Heart left ventricle (tissue), 16 donors: ENCODE results near the gene IGSF3. TPM values are rescaled to one million over a fixed set of nuclear protein-coding genes. Genes with fewer than 3 reads are reported as not detected.
"Not testable (repeated sequence)": the region's sequence is repeated elsewhere in the genome, so short reads cannot be mapped to it uniquely, and the experiment has no call there.

Experiments used
- ATAC-seq, 4 donors: fragments of 200-7000 bp; cut with Tn5 transposase; one replicate each; pipeline ENCODE4 v1.9.1; 2020 to 2022; ENCODE audit warnings: moderate library complexity in 4 of 4, mild to moderate bottlenecking in 3 of 4, moderate number of reproducible peaks in 1 of 4
- DNase-seq, 5 donors: peaks; one replicate each; pipeline ENCODE4 v3.0.0-alpha.2; 2020
- H3K27ac ChIP-seq, 12 donors: fragments of 200-600 bp; sonication (generic) in 4 of 12; one replicate each; pipeline versions ENCODE4 v1.5.0 to v1.8.0; 2016 to 2022; ENCODE audit warnings: mild to moderate bottlenecking in 2 of 12
- H3K27me3 ChIP-seq, 9 donors: fragments of 200-600 bp; sonication (generic) in 2 of 9; one replicate each; pipeline versions ENCODE4 v1.5.1 to v1.8.0; 2016 to 2022; ENCODE audit warnings: mild to moderate bottlenecking in 3 of 9
- H3K36me3 ChIP-seq, 9 donors: fragments of 200-600 bp; sonication (generic) in 2 of 9; one replicate each; pipeline versions ENCODE4 v1.5.0 to v1.8.0; 2018 to 2022; ENCODE audit warnings: mild to moderate bottlenecking in 2 of 9
- H3K4me1 ChIP-seq, 12 donors: fragments of 200-600 bp; sonication (generic) in 4 of 12; one replicate each; pipeline versions ENCODE4 v1.5.0 to v1.8.0; 2016 to 2022; ENCODE audit warnings: mild to moderate bottlenecking in 3 of 12
- H3K4me3 ChIP-seq, 12 donors: fragments of 200-600 bp; sonication (generic) in 4 of 12; one replicate each; pipeline versions ENCODE4 v1.5.0 to v1.8.0; 2017 to 2022; ENCODE audit warnings: mild to moderate bottlenecking in 9 of 12, moderate library complexity in 4 of 12
- H3K9me3 ChIP-seq, 12 donors: fragments of 200-600 bp; sonication (generic) in 4 of 12; one replicate each; pipeline versions ENCODE4 v1.5.0 to v1.8.0; 2016 to 2022; ENCODE audit warnings: mild to moderate bottlenecking in 1 of 12
- CTCF ChIP-seq, 12 donors: fragments of 200-600 bp; sonication (generic) in 4 of 12; IDR thresholded peaks; one replicate each; pipeline versions ENCODE4 v1.5.0 to v1.8.0; 2018 to 2022; ENCODE audit warnings: antibody characterized with exemption in 12 of 12, mild to moderate bottlenecking in 5 of 12
- POLR2A ChIP-seq, 2 donors: fragments of 450-650 bp; IDR thresholded peaks; one replicate each; pipeline ENCODE4 v1.6.1; 2017; ENCODE audit warnings: antibody characterized with exemption in 2 of 2, mild to moderate bottlenecking in 2 of 2, moderate library complexity in 2 of 2
- WGBS, 4 donors: extraction: QIAGEN DNeasy Blood & Tissue Kit in 2 of 4; methylation state at CpG; one replicate each; pipeline versions ENCODE4 v1.1.5 to v1.1.7; 2013 to 2018; 5-methylcytosine and 5-hydroxymethylcytosine counted together
- intact Hi-C, 10 donors: fragments of 100-400 bp; cut with DNase I; formaldehyde crosslinking; loops; one replicate each; pipeline versions ENCODE4 v1.11.1 to v1.14.2; 2022
- polyA plus RNA-seq, 2 donors: library from polyadenylated mRNA; stranded (reverse); fragments of 200-250 nt; gene quantifications; one replicate each; pipeline ENCODE4 v1.2.3, GENCODE V29; 2013
- total RNA-seq, 9 donors: library from RNA; depleted of rRNA in 2 of 9; stranded (reverse); fragments of >200 nt in 2 of 9; fragmentation: NEBNext Ultra II Directional in 3 of 9; extraction: Animal tissue kit (Norgen Biotek cat#: 25700) in 3 of 9; gene quantifications; one replicate each; pipeline versions ENCODE4 v1.1.0 to v1.2.4, GENCODE V29; 2016 to 2023
- donor health status: ischemic (EF 13 %, LVEDD 7.1; RV severe dilation, severe dysfunction).
- donor health status: healthy with polysubstance abuse.
- donor health status: DM: no; HTN: yes; CAD: no.
- donor health status: DM: no; HTN: no; CAD: no.
- donor health status: ischemic (EF 25% LVEDD 6.9; RV normal size, moderate dysfunction).
- donor health status: ischemic (EF 25% LVEDD 5.7; RV mildly dilated, moderate dysfunction).
- donor health status: healthy.
- donor health status: DM: yes; HTN: yes; CAD: no.
- donor health status: ischemic (EF 35%, LVEDD 5.7; RV mildly dilated, moderate dysfunction).
- donor health status: nonischemic (EF 11% LVEDD 7.7; RV severe dilation, severe dysfunction).
- donor health status: DM: yes; HTN: yes; CAD: no.
- donor health status: PGD.
- donor health status: ischemic (EF 29% LVEDD 5.4; RV normal size, mild dysfunction).
- donor health status: nonischemic (EF 23%, LVEDD 6.1; RV moderate dilation, normal function).

IGSF3 gene
- total and polyA plus RNA-seq, 11 donors = 3.5 to 19.3 (median 11.5) TPM

- H3K4me1 ChIP-seq = peaks cover 0 to 16% (median 0%) of the 10 kb centered on the region in 12 donors
- H3K9me3 ChIP-seq, H3K27me3 ChIP-seq, DNase-seq, H3K4me3 ChIP-seq, H3K27ac ChIP-seq, H3K36me3 ChIP-seq: not testable (repeated sequence)
- intact Hi-C loops = loop anchor here in 1 of 10 donors (10.0 kb wide), 1 partner anchor 466 kb away; no protein-coding TSS in a partner anchor
- 44 to 59% (median 54%) methylated on average over 7 to 9 of the region's 9 CpGs for WGBS, 4 donors
- peak in 1 of 4 donors; percentile 6 for ATAC-seq
These were observed 78.3 kb downstream of the IGSF3 start for GRCh38 chr1:116589101-116589735.

- intact Hi-C loops = loop anchor here in 1 of 10 donors (10.0 kb wide), 1 partner anchor 467 kb away; no protein-coding TSS in a partner anchor
- Histone ChIP-seq H3K4me3 (no peak overlapping the region), H3K27me3 (no peaks in the 10 kb centered on the region), H3K36me3 (peaks cover 0 to 9% (median 0%) of the 10 kb centered on the region in 9 donors), H3K9me3 (no peaks in the 10 kb centered on the region), H3K27ac (peak overlapping the region in 7 of 12 donors; percentile 5 to 59 (median 51)), H3K4me1 (peaks cover 0 to 12% (median 0%) of the 10 kb centered on the region in 12 donors)
- 72 to 77% (median 75%) methylated on average over 5 of the region's 5 CpGs for WGBS, 4 donors
- TF ChIP-seq POLR2A (IDR thresholded peaks at IDR 0.05) = no peak
- no peak for TF ChIP-seq CTCF (IDR thresholded peaks at IDR 0.05)
- no peak for DNase-seq
- ATAC-seq = peak in 1 of 4 donors; percentile 62
These were observed 79.9 kb downstream of the IGSF3 start for GRCh38 chr1:116587501-116588227.

- H3K36me3 ChIP-seq = peaks cover 0 to 9% (median 0%) of the 10 kb centered on the region in 9 donors
- no peaks in the 10 kb centered on the region for H3K9me3 ChIP-seq
- H3K4me1 ChIP-seq = peaks cover 0 to 12% (median 0%) of the 10 kb centered on the region in 12 donors
- H3K27ac ChIP-seq = peak overlapping the region in 1 of 12 donors; percentile 51
- no peak overlapping the region for H3K4me3 ChIP-seq
- WGBS, 4 donors = 68 to 84% (median 81%) methylated on average over 3 of the region's 3 CpGs
- no peak for TF ChIP-seq CTCF (IDR thresholded peaks at IDR 0.05)
- no peak for TF ChIP-seq POLR2A (IDR thresholded peaks at IDR 0.05)
- intact Hi-C loops = loop anchor here in 1 of 10 donors (10.0 kb wide), 1 partner anchor 468 kb away; no protein-coding TSS in a partner anchor
- H3K27me3 ChIP-seq = no peaks in the 10 kb centered on the region
- no peak for DNase-seq
- ATAC-seq = no peak
These were observed 80.8 kb downstream of the IGSF3 start for GRCh38 chr1:116586741-116587143.

GRCh38 chr1:116585886-116586285, 81.6 kb downstream of the IGSF3 start:
- H3K27me3 ChIP-seq = no peaks in the 10 kb centered on the region
- no peak overlapping the region for H3K27ac ChIP-seq
- WGBS, 4 donors = 52 to 71% (median 69%) methylated on average over 1 of the region's 1 CpG
- intact Hi-C loops = loop anchor here in 1 of 10 donors (10.0 kb wide), 1 partner anchor 469 kb away; no protein-coding TSS in a partner anchor
- no peaks in the 10 kb centered on the region for H3K9me3 ChIP-seq
- no peak for DNase-seq
- no peak overlapping the region for H3K4me3 ChIP-seq
- H3K4me1 ChIP-seq = peaks cover 0 to 12% (median 0%) of the 10 kb centered on the region in 12 donors
- no peak for ATAC-seq
- H3K36me3 ChIP-seq = peaks cover 0 to 9% (median 0%) of the 10 kb centered on the region in 9 donors
- TF ChIP-seq POLR2A (IDR thresholded peaks at IDR 0.05) (no peak), CTCF (IDR thresholded peaks at IDR 0.05) (no peak)
